HG03103 (cell line): ENCODE measurements around the gene SOX2.

ENCODE experiments used
- ATAC-seq: cut with Tn5 transposase; IDR thresholded peaks from one replicate; pipeline ENCODE4 v1.9.1; 2021; ENCODE audit warnings: low read depth; ENCODE audit not compliant: unreplicated experiment

Gene SOX2

GRCh38 chr3:181704421-181705085 is 7.2 kb upstream of the SOX2 start:
- no peak for ATAC-seq

GRCh38 chr3:181705086-181705480 is 6.6 kb upstream of the SOX2 start:
- no peak for ATAC-seq

- no peak for ATAC-seq
Observed at GRCh38 chr3:181707980-181708379, 3.7 kb upstream of the SOX2 start.

GRCh38 chr3:181709537-181710279 is 2.0 kb upstream of the SOX2 start:
- no peak for ATAC-seq

- ATAC-seq: no peak
Observed at GRCh38 chr3:181710345-181711291, 1.1 kb upstream of the SOX2 start.

- no peak for ATAC-seq
Observed at GRCh38 chr3:181712226-181712552, 464 bp downstream of the SOX2 start.

- ATAC-seq: no peak
Observed at GRCh38 chr3:181712553-181713279, 991 bp downstream of the SOX2 start.

- ATAC-seq: no peak
Observed at GRCh38 chr3:181713280-181713647, 1.5 kb downstream of the SOX2 start.

GRCh38 chr3:181713676-181714612 is 2.2 kb downstream of the SOX2 start:
- no peak for ATAC-seq

- ATAC-seq: no peak
Observed at GRCh38 chr3:181715571-181716340, 4.0 kb downstream of the SOX2 start.

GRCh38 chr3:181716966-181717365 is 5.2 kb downstream of the SOX2 start:
- no peak for ATAC-seq

GRCh38 chr3:181717549-181718171 is 5.9 kb downstream of the SOX2 start:
- no peak for ATAC-seq

- no peak for ATAC-seq
Observed at GRCh38 chr3:181718369-181718768, 6.6 kb downstream of the SOX2 start.

GRCh38 chr3:181718987-181719911 is 7.5 kb downstream of the SOX2 start:
- no peak for ATAC-seq

GRCh38 chr3:181719991-181720680 is 8.4 kb downstream of the SOX2 start:
- ATAC-seq: no peak

GRCh38 chr3:181721046-181721875 is 9.5 kb downstream of the SOX2 start:
- no peak for ATAC-seq
